ENCODE data around the gene IQSEC1. TPM values are rescaled to one million over a fixed set of nuclear protein-coding genes. Genes with fewer than 3 reads are reported as not detected.
A peak's percentile ranks its signal among the peaks of the same experiment; 100 is the strongest.

The IQSEC1 gene
- total and polyA plus RNA-seq, 2 experiments from 2014 or later: 17.8 to 51.7 TPM

GRCh38 chr3:12968541-12968940 lies 104.7 kb downstream of the IQSEC1 start:
- H3K9me3 ChIP-seq (ENCODE audit: low read depth): no peaks in the 10 kb centered on the region
- H3K27ac ChIP-seq: peak overlapping the region; percentile 69
- no peak overlapping the region for H3K4me3 ChIP-seq
- no peaks in the 10 kb centered on the region for H3K27me3 ChIP-seq
- peaks cover 34% of the 10 kb centered on the region for H3K4me1 ChIP-seq (ENCODE audit: low read depth)
- H3K36me3 ChIP-seq: no peaks in the 10 kb centered on the region
- no peak for TF ChIP-seq CTCF (IDR thresholded peaks at IDR 0.05; ENCODE audit: low read depth, low read length)
- DNase-seq (ENCODE audit: low read depth in 1 of 2, low spot score in 1 of 2): no peak

- Histone ChIP-seq H3K36me3 (no peaks in the 10 kb centered on the region), H3K9me3 (ENCODE audit: low read depth) (no peaks in the 10 kb centered on the region), H3K4me1 (ENCODE audit: low read depth) (peaks cover 34% of the 10 kb centered on the region), H3K27me3 (no peaks in the 10 kb centered on the region), H3K4me3 (peak overlapping the region; percentile 89), H3K27ac (peak overlapping the region; percentile 89)
- no peak for TF ChIP-seq CTCF (IDR thresholded peaks at IDR 0.05; ENCODE audit: low read depth, low read length)
- DNase-seq (ENCODE audit: low read depth in 1 of 2, low spot score in 1 of 2): peak; percentile 93 to 94
Observed at GRCh38 chr3:12967606-12968351, 105.5 kb downstream of the IQSEC1 start.

- H3K4me1 ChIP-seq (ENCODE audit: low read depth): peaks cover 34% of the 10 kb centered on the region
- H3K9me3 ChIP-seq (ENCODE audit: low read depth): no peaks in the 10 kb centered on the region
- H3K27me3 ChIP-seq: no peaks in the 10 kb centered on the region
- H3K27ac ChIP-seq: peak overlapping the region; percentile 89
- peak overlapping the region; percentile 89 for H3K4me3 ChIP-seq
- no peaks in the 10 kb centered on the region for H3K36me3 ChIP-seq
- DNase-seq (ENCODE audit: low read depth in 1 of 2, low spot score in 1 of 2): peak in 1 of 2 donors; percentile 22
- no peak for TF ChIP-seq CTCF (IDR thresholded peaks at IDR 0.05; ENCODE audit: low read depth, low read length)
Observed at GRCh38 chr3:12966847-12967605, 106.2 kb downstream of the IQSEC1 start.

GRCh38 chr3:12965999-12966846 lies 107.0 kb downstream of the IQSEC1 start:
- no peak overlapping the region for H3K27ac ChIP-seq

More at GRCh38 chr3:12965999-12966846, 107.0 kb downstream of the IQSEC1 start:
- Histone ChIP-seq H3K4me1 (ENCODE audit: low read depth) (peaks cover 34% of the 10 kb centered on the region), H3K27me3 (no peaks in the 10 kb centered on the region), H3K4me3 (peak overlapping the region; percentile 89), H3K36me3 (no peaks in the 10 kb centered on the region), H3K9me3 (ENCODE audit: low read depth) (no peaks in the 10 kb centered on the region)
- no peak for DNase-seq (ENCODE audit: low read depth in 1 of 2, low spot score in 1 of 2)
- no peak for TF ChIP-seq CTCF (IDR thresholded peaks at IDR 0.05; ENCODE audit: low read depth, low read length)
